Left ventricle myocardium superior (tissue), 1 donor: ENCODE results near the gene FAS. TPM values are rescaled to one million over a fixed set of nuclear protein-coding genes. Genes with fewer than 3 reads are reported as not detected.
A peak's percentile ranks its signal among the peaks of the same experiment; 100 is the strongest.

Experiments
- ATAC-seq: fragments of 200-7000 bp; cut with Tn5 transposase; one replicate; pipeline ENCODE4 v1.9.1; 2020; ENCODE audit warnings: mild to moderate bottlenecking, moderate library complexity
- DNase-seq: peaks from one replicate; pipeline ENCODE4 v3.0.0-alpha.2; 2020
- intact Hi-C: fragments of 100-400 bp; cut with micrococcal nuclease; formaldehyde crosslinking; loops from one replicate; pipeline ENCODE4 v1.11.0; 2022
- total RNA-seq: library from RNA; stranded (reverse); fragmentation: NEBNext Ultra II Directional; extraction: Animal tissue kit (Norgen Biotek cat#: 25700); gene quantifications from one replicate; pipeline ENCODE4 v1.2.1, GENCODE V29; 2021
- donor health status: DM: no; HTN: yes; CAD: no; lungs with severe emphysema.

Gene FAS
- total RNA-seq, 1 donor from 2014 or later, result 4.0 TPM

DNA sequence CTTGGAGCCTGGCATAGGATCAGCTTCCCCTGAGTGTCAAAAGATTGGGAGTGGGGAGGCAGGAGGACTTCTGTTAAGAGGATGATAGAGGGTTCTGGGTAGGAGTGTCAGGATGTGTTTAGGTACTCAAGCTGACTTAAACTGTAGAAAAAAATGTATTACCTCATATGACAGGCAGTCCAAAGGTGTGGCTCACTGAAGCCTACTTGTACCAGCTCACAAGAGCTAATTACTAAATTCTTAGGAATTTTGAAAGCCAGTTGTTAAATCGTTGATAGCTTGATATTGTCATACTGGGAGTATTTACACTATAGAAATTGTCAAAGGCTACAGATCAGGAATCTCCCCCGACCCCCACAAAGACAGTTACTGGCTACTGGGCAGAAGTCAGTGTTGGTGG, 32.1 kb downstream of the FAS start:
- intact Hi-C loops, result no loop called here
- DNase-seq (no peak), ATAC-seq (no peak)

GRCh38 chr10:89025453-89025852, 34.9 kb downstream of the FAS start:
- peak; percentile 93 for ATAC-seq
- intact Hi-C loops, result no loop called here
- DNase-seq, result peak; percentile 38

DNA sequence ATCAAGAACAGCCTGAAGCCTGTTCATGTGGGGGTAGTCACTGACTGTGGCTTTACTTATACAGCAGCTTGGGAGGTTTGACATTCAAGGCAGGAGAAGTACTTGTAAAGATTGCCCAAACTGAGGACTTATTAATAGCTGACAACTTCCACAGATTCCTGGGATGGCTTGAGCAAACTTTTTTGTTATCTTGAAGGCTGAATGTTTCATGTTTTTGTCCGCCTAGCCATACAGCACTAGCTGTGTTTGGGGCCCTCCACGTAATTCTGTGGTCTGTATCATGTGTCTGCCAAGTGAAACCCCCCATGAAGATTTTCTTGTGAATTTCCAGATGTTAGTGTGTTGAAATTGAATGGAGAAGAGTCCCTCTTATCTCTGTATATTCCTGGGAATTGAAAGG, 38.6 kb downstream of the FAS start:
- ATAC-seq (no peak), DNase-seq (no peak)
- intact Hi-C loops, result no loop called here

- ATAC-seq (peak; percentile 71), DNase-seq (peak; percentile 73)
- intact Hi-C loops, result loop anchor here (2.0 kb wide), 1 partner anchor 183 kb away; no protein-coding TSS in a partner anchor
Observed at GRCh38 chr10:89029785-89030437, 39.3 kb downstream of the FAS start.

DNA sequence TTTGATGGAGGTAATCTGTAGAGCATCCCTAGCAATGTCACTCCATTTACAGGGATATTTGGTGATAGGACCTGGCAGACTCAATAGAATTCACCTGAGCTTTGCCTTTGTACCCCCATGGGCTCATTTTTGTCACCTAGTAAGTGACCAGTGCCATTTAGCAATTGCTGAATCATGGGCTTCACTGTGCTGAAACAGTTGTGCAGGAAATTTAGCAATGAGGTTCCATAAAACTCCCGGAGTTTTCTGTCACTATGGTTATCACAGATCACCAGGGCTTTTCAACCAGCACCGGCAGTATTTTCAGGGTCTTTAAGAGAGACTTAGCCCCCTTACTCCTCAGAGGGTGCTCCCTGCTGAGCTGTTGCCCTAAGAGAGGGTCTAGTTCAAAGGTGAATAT, 40.2 kb downstream of the FAS start:
- DNase-seq (no peak), ATAC-seq (no peak)
- intact Hi-C loops, result loop anchor here (2.0 kb wide), 1 partner anchor 182 kb away; no protein-coding TSS in a partner anchor

- DNase-seq, result peak; percentile 32
- intact Hi-C loops, result no loop called here
- peak; percentile 40 for ATAC-seq
Observed at GRCh38 chr10:89032141-89032891, 41.7 kb downstream of the FAS start.

DNA sequence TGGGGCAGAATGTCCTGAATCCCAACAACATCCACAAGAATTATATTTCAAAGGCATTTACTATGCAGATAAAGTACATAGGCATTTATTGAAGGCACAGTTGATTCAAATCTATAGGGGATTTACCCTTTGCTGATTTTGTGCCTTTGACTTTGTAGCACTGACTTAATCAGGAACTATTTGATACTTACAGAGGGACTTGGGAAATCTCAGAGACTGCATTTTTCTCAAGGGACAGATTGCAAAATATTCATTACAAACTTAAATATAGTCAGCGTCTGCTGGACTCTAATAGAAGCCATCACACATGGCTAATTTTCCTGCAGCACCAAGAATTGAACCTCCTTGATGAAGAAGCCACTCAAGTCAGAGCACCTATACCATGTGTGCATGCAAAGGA, 44.9 kb downstream of the FAS start:
- DNase-seq (no peak), ATAC-seq (no peak)
- intact Hi-C loops, result no loop called here

DNA sequence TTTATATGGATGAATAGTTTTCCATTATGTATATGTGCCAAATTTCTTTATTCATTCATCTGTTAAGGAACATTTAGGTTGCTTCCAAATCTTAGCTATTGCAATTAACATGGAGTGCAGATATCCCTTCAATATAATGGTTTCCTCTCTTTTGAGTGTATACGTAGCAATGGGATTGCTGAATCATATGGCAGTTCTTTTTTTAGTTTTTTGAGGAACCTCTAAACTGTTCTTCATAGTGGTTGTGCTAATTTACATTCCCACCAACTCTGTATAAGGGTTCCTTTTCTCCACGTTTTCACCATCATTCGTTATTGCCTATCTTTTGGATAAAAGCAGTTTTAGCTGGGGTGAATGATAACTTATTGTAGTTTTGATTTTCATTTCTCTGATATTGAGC, 46.5 kb downstream of the FAS start:
- DNase-seq (no peak), ATAC-seq (no peak)
- intact Hi-C loops, result no loop called here

GRCh38 chr10:89042562-89042961, 52.0 kb downstream of the FAS start:
- intact Hi-C loops, result no loop called here
- ATAC-seq, result no peak
- no peak for DNase-seq

GRCh38 chr10:89043052-89043451, 52.5 kb downstream of the FAS start:
- DNase-seq, result no peak
- intact Hi-C loops, result no loop called here
- ATAC-seq, result no peak

- DNase-seq (no peak), ATAC-seq (peak; percentile 61)
- intact Hi-C loops, result no loop called here
Observed at GRCh38 chr10:89047397-89047796, 56.8 kb downstream of the FAS start.

- DNase-seq (no peak), ATAC-seq (no peak)
- intact Hi-C loops, result no loop called here
Observed at GRCh38 chr10:89051593-89051992, 61.0 kb downstream of the FAS start.

DNA sequence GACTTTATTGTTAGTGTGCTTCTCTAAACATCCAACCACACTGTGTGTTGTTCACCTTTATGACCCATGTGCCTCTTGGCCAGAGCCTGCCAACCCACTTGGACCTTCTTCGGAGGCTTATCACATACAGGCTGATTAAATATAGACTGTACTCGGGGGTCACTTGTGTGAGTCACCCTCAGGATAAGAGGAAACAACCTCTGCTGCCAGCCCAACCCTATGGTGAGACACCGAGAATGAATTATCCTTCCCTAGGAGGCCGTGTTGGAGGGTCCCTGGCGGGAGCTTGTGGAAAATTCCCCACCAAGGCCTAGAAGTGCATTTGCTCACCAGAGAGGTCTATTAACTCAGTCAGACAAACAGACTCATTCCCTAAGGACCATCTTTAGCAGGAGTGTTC, 63.0 kb downstream of the FAS start:
- ATAC-seq (peak; percentile 99), DNase-seq (peak; percentile 69)
- intact Hi-C loops, result no loop called here

GRCh38 chr10:89055159-89055558, 64.6 kb downstream of the FAS start:
- DNase-seq (no peak), ATAC-seq (no peak)
- intact Hi-C loops, result no loop called here

DNA sequence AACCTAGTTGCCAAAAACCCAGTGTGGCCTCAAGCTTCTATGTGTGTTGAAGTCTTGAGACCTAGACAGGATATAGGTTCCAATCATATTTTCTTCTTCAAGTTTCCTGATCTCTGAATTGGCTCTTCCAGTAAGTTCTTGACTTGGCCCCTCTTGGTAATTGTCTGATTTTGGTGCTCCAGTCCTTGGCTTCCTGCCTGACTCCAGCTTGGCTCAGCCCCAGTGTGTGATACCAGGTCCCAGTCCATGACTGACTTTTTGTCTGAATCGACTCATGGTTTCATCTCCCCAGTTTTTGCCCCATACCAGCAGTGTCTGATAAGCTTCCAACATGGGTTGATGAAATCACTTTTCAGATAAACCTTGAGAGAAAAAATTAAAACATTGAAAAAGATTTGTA, 72.3 kb downstream of the FAS start:
- ATAC-seq (peak; percentile 79), DNase-seq (peak; percentile 75)
- intact Hi-C loops, result no loop called here

DNA sequence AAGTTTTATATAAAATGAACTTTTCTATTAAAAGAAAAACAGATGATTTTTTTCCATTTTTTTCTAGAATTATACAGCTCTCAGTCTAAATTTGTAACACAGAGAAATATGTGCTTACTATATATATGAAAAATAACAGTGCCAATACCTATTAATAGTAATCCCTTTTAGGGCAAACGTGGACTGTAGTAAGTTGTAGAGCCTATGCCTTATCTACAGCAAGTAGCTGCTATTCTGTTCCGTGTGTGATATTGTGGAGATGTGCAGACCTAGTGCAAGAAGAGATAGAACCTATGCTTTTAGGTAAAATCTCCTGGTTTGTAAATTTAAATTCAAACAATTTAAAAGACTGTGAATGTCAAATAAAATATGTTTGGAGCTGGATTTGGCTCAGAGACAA, 72.9 kb downstream of the FAS start:
- intact Hi-C loops, result no loop called here
- DNase-seq, result no peak
- peak; percentile 68 for ATAC-seq

DNA sequence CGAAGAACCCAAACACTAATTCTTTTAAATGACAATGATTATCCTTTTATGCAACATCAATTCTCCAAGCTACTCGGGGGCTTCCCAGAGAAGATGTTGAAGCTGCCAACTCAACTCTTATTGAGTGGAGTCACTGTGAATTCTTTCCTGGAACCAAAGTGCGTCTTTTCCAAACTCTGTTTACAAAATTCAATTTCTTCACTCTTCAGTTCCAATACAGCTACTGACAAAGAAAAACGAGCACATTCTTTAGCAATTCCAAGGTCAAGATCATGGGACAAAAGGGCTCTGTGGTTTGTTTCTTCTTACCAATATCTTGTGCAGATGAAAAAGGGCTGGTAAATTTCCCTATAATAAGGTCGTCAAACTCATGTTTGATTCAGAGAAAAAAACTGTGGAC, 74.2 kb downstream of the FAS start:
- ATAC-seq, result peak; percentile 57
- intact Hi-C loops, result no loop called here
- DNase-seq, result no peak
